Measurements from ENCODE around the gene ZBTB8B. TPM values are rescaled to one million over a fixed set of nuclear protein-coding genes. Genes with fewer than 3 reads are reported as not detected.

Gene ZBTB8B
- total RNA-seq, 2 experiments from 2014 or later: not detected

- H3K4me1 Mint-ChIP-seq: no peaks in the 10 kb centered on the region
- no peak overlapping the region for H3K4me3 Mint-ChIP-seq
- no peak overlapping the region for H3K27ac Mint-ChIP-seq
- H3K36me3 Mint-ChIP-seq: no peaks in the 10 kb centered on the region
- H3K27me3 Mint-ChIP-seq: peaks cover 3% of the 10 kb centered on the region
- H3K9me3 Mint-ChIP-seq: peaks cover 1% of the 10 kb centered on the region
- DNase-seq: no peak
Measured at GRCh38 chr1:32485554-32486255, 20.8 kb downstream of the ZBTB8B start.

GRCh38 chr1:32486463-32487113 is 21.7 kb downstream of the ZBTB8B start:
- DNase-seq: no peak
- no peaks in the 10 kb centered on the region for H3K4me1 Mint-ChIP-seq
- H3K27me3 Mint-ChIP-seq: peaks cover 3% of the 10 kb centered on the region
- peaks cover 1% of the 10 kb centered on the region for H3K9me3 Mint-ChIP-seq
- no peak overlapping the region for H3K4me3 Mint-ChIP-seq
- H3K36me3 Mint-ChIP-seq: no peaks in the 10 kb centered on the region
- H3K27ac Mint-ChIP-seq: no peak overlapping the region

DNA sequence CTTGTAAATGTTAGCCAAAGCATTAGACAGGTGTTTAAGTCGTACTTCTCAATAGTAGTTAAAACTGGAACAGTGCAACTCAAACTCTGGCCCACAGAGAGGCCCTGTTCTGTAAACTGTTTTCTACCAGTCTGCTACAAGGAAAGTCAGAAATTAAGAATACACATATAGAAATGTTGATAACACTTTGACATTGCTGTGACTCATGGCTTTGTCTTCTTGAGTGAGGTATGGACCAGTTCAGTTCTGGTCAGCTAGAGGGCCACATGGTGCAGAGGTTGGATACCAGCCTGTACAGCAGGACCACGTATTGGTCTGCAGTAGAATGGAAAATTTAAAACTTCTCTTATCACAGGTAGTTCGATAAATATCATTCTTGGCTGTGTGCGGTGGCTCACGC is 22.3 kb downstream of the ZBTB8B start:
- no peak for DNase-seq
- peaks cover 1% of the 10 kb centered on the region for H3K9me3 Mint-ChIP-seq
- peaks cover 3% of the 10 kb centered on the region for H3K27me3 Mint-ChIP-seq
- no peaks in the 10 kb centered on the region for H3K4me1 Mint-ChIP-seq
- no peak overlapping the region for H3K27ac Mint-ChIP-seq
- no peak overlapping the region for H3K4me3 Mint-ChIP-seq
- H3K36me3 Mint-ChIP-seq: no peaks in the 10 kb centered on the region

DNA sequence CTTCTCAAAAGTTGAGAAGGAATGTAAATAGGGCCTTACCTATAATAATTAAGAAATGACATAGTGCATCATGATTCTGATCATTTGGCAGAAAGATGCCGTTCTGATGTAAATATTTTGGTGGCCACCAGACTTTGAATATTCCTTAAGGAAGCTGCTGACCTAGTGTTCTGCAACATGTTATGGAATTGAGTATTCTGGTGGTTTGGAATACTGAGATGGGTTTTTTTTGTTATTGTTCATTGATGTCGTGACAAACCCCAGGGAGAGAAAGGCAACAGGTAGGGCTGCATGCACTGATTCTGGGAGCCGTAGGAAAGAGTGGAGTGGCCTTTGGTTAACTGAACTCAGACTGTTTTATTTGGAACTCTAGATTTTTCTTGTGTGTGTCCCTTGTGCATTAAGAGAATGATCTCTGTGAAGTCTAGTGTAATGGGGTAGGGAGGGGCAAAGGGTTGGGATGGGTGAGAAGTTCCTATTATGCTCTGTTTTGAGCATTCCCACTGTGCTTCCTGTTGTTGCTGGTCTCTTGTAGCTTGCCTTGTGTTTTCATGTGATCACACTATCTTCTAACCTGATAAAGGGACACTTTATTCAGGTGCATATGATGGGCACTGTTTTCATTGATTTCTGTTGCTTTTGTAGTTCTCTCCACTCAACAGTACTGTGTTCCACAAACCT is 25.0 kb downstream of the ZBTB8B start:
- no peaks in the 10 kb centered on the region for H3K36me3 Mint-ChIP-seq
- DNase-seq: no peak
- H3K4me1 Mint-ChIP-seq: no peaks in the 10 kb centered on the region
- no peak overlapping the region for H3K27ac Mint-ChIP-seq
- H3K9me3 Mint-ChIP-seq: no peaks in the 10 kb centered on the region
- H3K27me3 Mint-ChIP-seq: peaks cover 3% of the 10 kb centered on the region
- H3K4me3 Mint-ChIP-seq: no peak overlapping the region

DNA sequence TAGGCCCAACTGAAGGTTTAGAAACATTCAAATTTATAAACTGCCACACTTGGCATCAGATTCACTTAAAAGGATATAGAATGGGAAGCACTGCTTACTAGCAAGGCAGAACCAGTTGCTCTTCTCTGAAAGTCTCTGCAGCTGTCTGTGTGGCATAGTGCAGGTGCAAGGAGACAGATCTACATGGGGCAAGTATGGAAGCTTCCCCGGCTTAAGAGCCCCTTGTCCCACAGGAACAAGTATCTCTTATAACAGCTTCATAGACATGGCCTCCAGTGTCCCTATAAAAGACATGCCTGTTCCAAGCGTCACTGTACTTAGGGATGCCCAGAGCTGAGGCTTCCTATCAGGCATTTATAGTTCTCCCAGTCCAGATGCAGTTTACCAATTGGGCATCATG is 26.5 kb downstream of the ZBTB8B start:
- no peak overlapping the region for H3K27ac Mint-ChIP-seq
- H3K4me3 Mint-ChIP-seq: no peak overlapping the region
- H3K4me1 Mint-ChIP-seq: no peaks in the 10 kb centered on the region
- H3K36me3 Mint-ChIP-seq: no peaks in the 10 kb centered on the region
- no peak for DNase-seq
- peaks cover 6% of the 10 kb centered on the region for H3K27me3 Mint-ChIP-seq
- no peaks in the 10 kb centered on the region for H3K9me3 Mint-ChIP-seq

DNA sequence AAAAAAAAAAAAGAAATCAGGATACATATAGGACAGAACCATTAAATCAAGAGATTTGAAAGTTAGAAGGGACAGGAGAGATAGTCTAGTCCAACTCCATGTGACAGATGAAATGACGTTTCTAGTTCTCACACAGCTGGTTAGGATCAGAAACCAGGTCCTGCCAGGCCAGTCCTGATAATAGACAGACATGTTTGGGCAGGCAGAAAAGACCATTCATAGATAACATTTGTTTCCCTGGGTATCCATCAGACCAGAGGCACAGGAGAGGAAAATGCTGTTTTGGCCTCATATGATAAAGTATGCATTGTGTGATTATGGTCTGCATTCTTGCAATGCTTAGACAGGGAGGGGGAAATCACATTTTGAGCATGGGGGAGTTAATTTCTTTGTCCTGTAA is 29.3 kb downstream of the ZBTB8B start:
- Mint-ChIP-seq H3K4me3 (no peak overlapping the region), H3K36me3 (no peaks in the 10 kb centered on the region), H3K27ac (no peak overlapping the region), H3K4me1 (no peaks in the 10 kb centered on the region), H3K9me3 (no peaks in the 10 kb centered on the region), H3K27me3 (peaks cover 22% of the 10 kb centered on the region)
- no peak for DNase-seq

- no peaks in the 10 kb centered on the region for H3K36me3 Mint-ChIP-seq
- H3K4me1 Mint-ChIP-seq: no peaks in the 10 kb centered on the region
- H3K27ac Mint-ChIP-seq: no peak overlapping the region
- no peak overlapping the region for H3K4me3 Mint-ChIP-seq
- no peak for DNase-seq
- no peaks in the 10 kb centered on the region for H3K9me3 Mint-ChIP-seq
- peaks cover 28% of the 10 kb centered on the region for H3K27me3 Mint-ChIP-seq
Measured at GRCh38 chr1:32494711-32495337, 30.0 kb downstream of the ZBTB8B start.

GRCh38 chr1:32496127-32496526 is 31.3 kb downstream of the ZBTB8B start:
- DNase-seq: no peak
- H3K36me3 Mint-ChIP-seq: no peaks in the 10 kb centered on the region
- H3K9me3 Mint-ChIP-seq: no peaks in the 10 kb centered on the region
- peaks cover 35% of the 10 kb centered on the region for H3K27me3 Mint-ChIP-seq
- H3K4me1 Mint-ChIP-seq: peaks cover 2% of the 10 kb centered on the region
- no peak overlapping the region for H3K4me3 Mint-ChIP-seq
- H3K27ac Mint-ChIP-seq: no peak overlapping the region

GRCh38 chr1:32498751-32499150 is 33.9 kb downstream of the ZBTB8B start:
- Mint-ChIP-seq H3K9me3 (no peaks in the 10 kb centered on the region), H3K27me3 (peaks cover 48% of the 10 kb centered on the region), H3K27ac (no peak overlapping the region)

GRCh38 chr1:32500387-32501209 is 35.7 kb downstream of the ZBTB8B start:
- Mint-ChIP-seq H3K4me1 (peaks cover 2% of the 10 kb centered on the region), H3K27ac (no peak overlapping the region), H3K27me3 (peaks cover 63% of the 10 kb centered on the region), H3K9me3 (no peaks in the 10 kb centered on the region), H3K36me3 (no peaks in the 10 kb centered on the region), H3K4me3 (peak overlapping the region; percentile 83)
- DNase-seq: peak; percentile 31

More at GRCh38 chr1:32498751-32499150, 33.9 kb downstream of the ZBTB8B start:
- Mint-ChIP-seq H3K4me3 (no peak overlapping the region), H3K4me1 (peaks cover 2% of the 10 kb centered on the region), H3K36me3 (no peaks in the 10 kb centered on the region)
- no peak for DNase-seq

DNA sequence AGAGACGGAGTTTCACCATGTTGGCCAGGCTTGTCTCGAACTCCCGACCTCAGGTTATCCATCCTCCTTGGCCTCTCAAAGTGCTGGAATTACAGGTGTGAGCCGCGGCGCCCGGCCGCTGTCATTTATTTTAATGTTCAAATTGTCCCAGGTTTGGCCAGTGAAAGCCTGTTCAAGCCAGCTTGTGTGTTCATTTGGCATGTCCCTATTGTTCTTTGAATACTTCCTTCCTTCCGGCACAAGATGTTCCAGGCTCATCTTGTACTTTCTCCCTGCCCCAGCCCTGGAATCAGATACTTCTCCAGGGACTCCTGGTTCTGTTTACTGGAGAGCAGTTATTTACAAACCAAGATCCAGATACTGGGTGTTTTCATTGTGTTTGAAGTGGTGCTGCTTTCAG is 37.0 kb downstream of the ZBTB8B start:
- Mint-ChIP-seq H3K9me3 (no peaks in the 10 kb centered on the region), H3K27ac (no peak overlapping the region), H3K4me3 (no peak overlapping the region), H3K4me1 (peaks cover 2% of the 10 kb centered on the region), H3K27me3 (peaks cover 62% of the 10 kb centered on the region), H3K36me3 (no peaks in the 10 kb centered on the region)
- no peak for DNase-seq

DNA sequence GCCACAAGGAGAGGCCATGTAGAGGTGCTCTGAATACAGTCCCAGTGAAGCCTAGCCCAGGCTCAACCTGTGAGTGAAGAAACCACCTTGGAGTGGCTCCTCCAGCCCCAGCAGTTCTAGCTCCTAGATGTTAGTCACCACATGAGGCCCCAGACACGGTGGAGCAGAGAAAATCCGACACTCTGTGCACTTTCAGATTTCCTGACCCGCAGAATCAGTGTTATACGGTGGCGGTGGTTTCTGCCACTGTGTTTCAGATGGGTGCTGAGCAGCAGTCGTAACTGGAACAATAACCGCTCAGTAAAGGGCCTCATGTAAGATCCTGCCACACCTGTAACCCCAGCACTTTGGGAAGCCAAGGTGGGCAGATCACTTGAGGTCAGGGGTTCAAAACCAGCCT is 38.3 kb downstream of the ZBTB8B start:
- peaks cover 53% of the 10 kb centered on the region for H3K27me3 Mint-ChIP-seq
- H3K9me3 Mint-ChIP-seq: no peaks in the 10 kb centered on the region
- no peak overlapping the region for H3K27ac Mint-ChIP-seq
- no peak for DNase-seq
- H3K4me3 Mint-ChIP-seq: no peak overlapping the region
- peaks cover 2% of the 10 kb centered on the region for H3K4me1 Mint-ChIP-seq
- no peaks in the 10 kb centered on the region for H3K36me3 Mint-ChIP-seq

DNA sequence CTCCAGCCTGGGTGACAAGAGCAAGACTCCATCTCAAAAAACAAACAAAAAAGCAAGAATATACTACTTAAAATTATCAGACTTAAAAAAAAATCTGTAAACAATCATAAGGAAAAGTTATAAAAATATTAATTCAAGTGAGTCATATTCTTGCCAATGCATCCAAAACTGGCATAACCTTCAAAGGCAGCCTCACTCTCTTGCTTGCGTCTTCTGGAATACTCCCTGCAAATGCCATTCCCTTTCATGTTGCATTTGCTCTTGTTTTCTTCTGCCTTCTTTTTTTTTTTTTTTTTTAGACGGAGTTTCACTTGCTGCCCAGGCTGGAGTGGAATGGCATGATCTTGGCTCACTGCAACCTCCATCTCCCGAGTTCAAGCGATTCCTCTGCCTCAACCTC is 42.1 kb downstream of the ZBTB8B start:
- H3K9me3 Mint-ChIP-seq: no peaks in the 10 kb centered on the region
- no peaks in the 10 kb centered on the region for H3K4me1 Mint-ChIP-seq
- DNase-seq: no peak
- peaks cover 23% of the 10 kb centered on the region for H3K27me3 Mint-ChIP-seq
- no peak overlapping the region for H3K27ac Mint-ChIP-seq
- no peak overlapping the region for H3K4me3 Mint-ChIP-seq
- H3K36me3 Mint-ChIP-seq: no peaks in the 10 kb centered on the region

- Mint-ChIP-seq H3K4me1 (no peaks in the 10 kb centered on the region), H3K27me3 (peaks cover 26% of the 10 kb centered on the region), H3K4me3 (no peak overlapping the region), H3K27ac (no peak overlapping the region), H3K36me3 (no peaks in the 10 kb centered on the region), H3K9me3 (no peaks in the 10 kb centered on the region)
- DNase-seq: no peak
Measured at GRCh38 chr1:32508761-32509160, 43.9 kb downstream of the ZBTB8B start.

Measured in activated naive CD8-positive, alpha-beta T cell treated with anti-CD3 and anti-CD28 coated beads for 36 hours (primary cell).